Brain microvascular endothelial cell (primary cell): Measurements from ENCODE around the gene BEST1.

Source experiments
- DNase-seq: peaks from one replicate; pipeline ENCODE4 v3.0.0-alpha.2; 2020
- H3K27ac ChIP-seq: fragments of 250-450 bp; sonication (Bioruptor Pico); 2 replicates; pipeline ENCODE4 v1.5.1; 2020; ENCODE audit warnings: mild to moderate bottlenecking, moderate library complexity
- H3K27me3 ChIP-seq: fragments of 250-450 bp; sonication (Bioruptor Pico); replicated peaks from 2 replicates; pipeline ENCODE4 v1.5.1; 2020; ENCODE audit warnings: mild to moderate bottlenecking
- H3K36me3 ChIP-seq: fragments of 250-450 bp; sonication (Bioruptor Pico); replicated peaks from 2 replicates; pipeline ENCODE4 v1.5.1; 2020; ENCODE audit warnings: mild to moderate bottlenecking
- H3K4me3 ChIP-seq: 2 replicates; pipeline ENCODE4 v1.5.1; 2011; ENCODE audit warnings: low read depth, mild to moderate bottlenecking, control low read depth, low read length, moderate library complexity
- in situ Hi-C: cut with HindIII; loops from 2 replicates; pipeline ENCODE4 v1.10.0; 2017; ENCODE audit warnings: low sequenced_read_pairs, low pct_ligation_motif_present
- TF ChIP-seq, protein P1 (sequence below): IDR thresholded peaks from 2 replicates; pipeline ENCODE4 v1.5.1; 2011; ENCODE audit warnings: low read depth, mild to moderate bottlenecking, moderate library complexity, low read length, control low read depth, inconsistent platforms; ENCODE audit errors: missing control alignments

Gene BEST1

DNA sequence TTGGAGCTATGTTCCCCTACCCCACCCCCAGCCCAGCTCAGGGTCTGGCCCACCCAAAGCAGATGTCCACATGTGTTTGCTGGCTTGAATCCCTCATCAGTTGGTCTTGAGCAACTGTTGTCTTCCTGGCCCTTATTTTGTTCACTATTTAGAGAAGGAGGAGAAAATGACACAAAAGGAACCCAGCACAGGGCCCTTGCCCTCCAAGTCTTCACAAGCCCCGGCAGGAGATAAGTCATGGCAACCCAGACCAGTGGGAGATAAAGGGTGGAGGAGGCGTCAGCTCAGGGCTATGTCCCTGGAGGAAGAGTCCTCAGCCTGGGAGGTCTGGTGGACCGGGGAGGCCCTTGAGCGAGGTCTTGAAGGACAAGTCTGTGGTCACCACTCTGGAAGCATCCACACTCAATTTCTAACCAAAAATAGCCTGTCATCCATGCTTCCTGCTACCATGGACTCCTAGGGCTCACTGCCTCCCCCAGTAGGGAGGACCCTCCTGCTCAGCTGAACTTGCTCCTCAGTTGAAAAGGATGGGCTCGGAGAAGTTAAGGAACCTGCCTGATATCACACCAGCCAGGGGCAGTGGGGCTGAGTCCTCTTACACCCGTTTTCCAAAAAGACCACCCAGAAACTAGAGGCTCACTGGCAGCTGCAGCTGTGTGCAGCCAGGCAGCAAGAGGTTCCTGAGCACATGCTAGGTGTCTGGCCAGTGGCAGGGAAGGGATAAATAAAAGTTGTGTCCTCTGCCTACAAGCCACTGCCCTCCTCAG is 31.0 kb upstream of the BEST1 start:
- peaks cover 21% of the 10 kb centered on the region for H3K27me3 ChIP-seq
- H3K36me3 ChIP-seq, result no peaks in the 10 kb centered on the region
- DNase-seq, result no peak
- TF ChIP-seq, protein P1, sequence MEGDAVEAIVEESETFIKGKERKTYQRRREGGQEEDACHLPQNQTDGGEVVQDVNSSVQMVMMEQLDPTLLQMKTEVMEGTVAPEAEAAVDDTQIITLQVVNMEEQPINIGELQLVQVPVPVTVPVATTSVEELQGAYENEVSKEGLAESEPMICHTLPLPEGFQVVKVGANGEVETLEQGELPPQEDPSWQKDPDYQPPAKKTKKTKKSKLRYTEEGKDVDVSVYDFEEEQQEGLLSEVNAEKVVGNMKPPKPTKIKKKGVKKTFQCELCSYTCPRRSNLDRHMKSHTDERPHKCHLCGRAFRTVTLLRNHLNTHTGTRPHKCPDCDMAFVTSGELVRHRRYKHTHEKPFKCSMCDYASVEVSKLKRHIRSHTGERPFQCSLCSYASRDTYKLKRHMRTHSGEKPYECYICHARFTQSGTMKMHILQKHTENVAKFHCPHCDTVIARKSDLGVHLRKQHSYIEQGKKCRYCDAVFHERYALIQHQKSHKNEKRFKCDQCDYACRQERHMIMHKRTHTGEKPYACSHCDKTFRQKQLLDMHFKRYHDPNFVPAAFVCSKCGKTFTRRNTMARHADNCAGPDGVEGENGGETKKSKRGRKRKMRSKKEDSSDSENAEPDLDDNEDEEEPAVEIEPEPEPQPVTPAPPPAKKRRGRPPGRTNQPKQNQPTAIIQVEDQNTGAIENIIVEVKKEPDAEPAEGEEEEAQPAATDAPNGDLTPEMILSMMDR, result no peak
- H3K4me3 ChIP-seq, result no peak overlapping the region
- in situ Hi-C loops, result loop anchor here (25.0 kb wide), 1 partner anchor 193 kb away; the partner anchor contains the start of gene INCENP
- no peak overlapping the region for H3K27ac ChIP-seq

GRCh38 chr11:61919705-61920631 is 30.2 kb upstream of the BEST1 start:
- Histone ChIP-seq H3K4me3 (no peak overlapping the region), H3K36me3 (no peaks in the 10 kb centered on the region), H3K27ac (no peak overlapping the region), H3K27me3 (peaks cover 21% of the 10 kb centered on the region)
- DNase-seq, result no peak
- in situ Hi-C loops, result loop anchor here (25.0 kb wide), 1 partner anchor 192 kb away; the partner anchor contains the start of gene INCENP
- TF ChIP-seq, protein P1, result no peak

- no peaks in the 10 kb centered on the region for H3K36me3 ChIP-seq
- H3K27ac ChIP-seq, result no peak overlapping the region
- in situ Hi-C loops, result loop anchor here (25.0 kb wide), 1 partner anchor 191 kb away; the partner anchor contains the start of gene INCENP
- TF ChIP-seq, protein P1, result no peak
- H3K4me3 ChIP-seq, result no peak overlapping the region
- no peak for DNase-seq
- H3K27me3 ChIP-seq, result peaks cover 19% of the 10 kb centered on the region
Measured at GRCh38 chr11:61921446-61921845, 28.7 kb upstream of the BEST1 start.

GRCh38 chr11:61922539-61922938 is 27.6 kb upstream of the BEST1 start:
- H3K27ac ChIP-seq, result no peak overlapping the region
- in situ Hi-C loops, result loop anchor here (25.0 kb wide), 1 partner anchor 190 kb away; the partner anchor contains the start of gene INCENP
- H3K4me3 ChIP-seq, result no peak overlapping the region
- no peaks in the 10 kb centered on the region for H3K36me3 ChIP-seq
- peak; percentile 11 for DNase-seq
- H3K27me3 ChIP-seq, result peaks cover 15% of the 10 kb centered on the region
- TF ChIP-seq, protein P1, result no peak

- DNase-seq, result peak; percentile 52
- in situ Hi-C loops, result loop anchor here (25.0 kb wide), 1 partner anchor 189 kb away; the partner anchor contains the start of gene INCENP
- Histone ChIP-seq H3K36me3 (no peaks in the 10 kb centered on the region), H3K27ac (no peak overlapping the region), H3K27me3 (peaks cover 8% of the 10 kb centered on the region), H3K4me3 (no peak overlapping the region)
- TF ChIP-seq, protein P1, result no peak
Measured at GRCh38 chr11:61923166-61924063, 26.7 kb upstream of the BEST1 start.
